NK-92 (cell line): ENCODE data around the gene PPIL6.
"Not testable (repeated sequence)": the region's sequence is repeated elsewhere in the genome, so short reads cannot be mapped to it uniquely, and the experiment has no call there.

Experiments
- DNase-seq: peaks from one replicate; lab custom pipeline; 2025; ENCODE audit not compliant: unreplicated experiment; lab: John Stamatoyannopoulos, UW

Gene PPIL6

GRCh38 chr6:109467696-109468095, 27.3 kb upstream of the PPIL6 start:
- DNase-seq: no peak

GRCh38 chr6:109466212-109466923, 25.9 kb upstream of the PPIL6 start:
- DNase-seq: no peak

- no peak for DNase-seq
Observed at GRCh38 chr6:109465772-109466171, 25.3 kb upstream of the PPIL6 start.

GRCh38 chr6:109461733-109462526, 21.5 kb upstream of the PPIL6 start:
- DNase-seq: no peak

- DNase-seq: not testable (repeated sequence)
Observed at GRCh38 chr6:109461205-109461604, 20.8 kb upstream of the PPIL6 start.

- DNase-seq: no peak
Observed at GRCh38 chr6:109460161-109460829, 19.9 kb upstream of the PPIL6 start.

GRCh38 chr6:109458774-109459531, 18.5 kb upstream of the PPIL6 start:
- DNase-seq: no peak

GRCh38 chr6:109457562-109457996, 17.2 kb upstream of the PPIL6 start:
- no peak for DNase-seq

GRCh38 chr6:109456710-109457561, 16.5 kb upstream of the PPIL6 start:
- DNase-seq: no peak

GRCh38 chr6:109456111-109456583, 15.7 kb upstream of the PPIL6 start:
- DNase-seq: no peak

- no peak for DNase-seq
Observed at GRCh38 chr6:109455437-109456110, 15.1 kb upstream of the PPIL6 start, which contains the start of gene MICAL1. MICAL1 (minus strand) TSS chr6:109455772; CDS start chr6:109454196, 1,576 bp downstream.

GRCh38 chr6:109454496-109455436, 14.3 kb upstream of the PPIL6 start:
- peak; percentile 23 for DNase-seq

- DNase-seq: no peak
Observed at GRCh38 chr6:109453594-109454495, 13.4 kb upstream of the PPIL6 start.

GRCh38 chr6:109453156-109453555, 12.7 kb upstream of the PPIL6 start:
- no peak for DNase-seq

GRCh38 chr6:109452181-109452580, 11.8 kb upstream of the PPIL6 start:
- no peak for DNase-seq

- DNase-seq: no peak
Observed at GRCh38 chr6:109451376-109451775, 10.9 kb upstream of the PPIL6 start.

GRCh38 chr6:109450801-109451200, 10.4 kb upstream of the PPIL6 start:
- no peak for DNase-seq
